AG10803 (cell line): ENCODE data around the gene KLK12.
"Not testable (repeated sequence)": the region's sequence is repeated elsewhere in the genome, so short reads cannot be mapped to it uniquely, and the experiment has no call there.

ENCODE experiments used
- DNase-seq: peaks from one replicate; pipeline ENCODE4 v3.0.0; 2010; ENCODE audit warnings: low read depth
- H3K4me3 ChIP-seq: 2 replicates; pipeline ENCODE4 v1.5.1; 2011; ENCODE audit warnings: mild to moderate bottlenecking, low read length, control low read depth
- CTCF ChIP-seq: conservative IDR thresholded peaks from 2 replicates; pipeline ENCODE4 v1.5.1; 2011; ENCODE audit warnings: mild to moderate bottlenecking, low read length, control low read depth, inconsistent platforms

Gene KLK12

GRCh38 chr19:51000981-51001380 lies 33.8 kb downstream of the KLK12 start:
- TF ChIP-seq CTCF = no peak
- no peak for DNase-seq
- H3K4me3 ChIP-seq = no peak overlapping the region

GRCh38 chr19:51000426-51000825 lies 34.4 kb downstream of the KLK12 start:
- no peak for TF ChIP-seq CTCF
- H3K4me3 ChIP-seq = no peak overlapping the region
- no peak for DNase-seq

DNA sequence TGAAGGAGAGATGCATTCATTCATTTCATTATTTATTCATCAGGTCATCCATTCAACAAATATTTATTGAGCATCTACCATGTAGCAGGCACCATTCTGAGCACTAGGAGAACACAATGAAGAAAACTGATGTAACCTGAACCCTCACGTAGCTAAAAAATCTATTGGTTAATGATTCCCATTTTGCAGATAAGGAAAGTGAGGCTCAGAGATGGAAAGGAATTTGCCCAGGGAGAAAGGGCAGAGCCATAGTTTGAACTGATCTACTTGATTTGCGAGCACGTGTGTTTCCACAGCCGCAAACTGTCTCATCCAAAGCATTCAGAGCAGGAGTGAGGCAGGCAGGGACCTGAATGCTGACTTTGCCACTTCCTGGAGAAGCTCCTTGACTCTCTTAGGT lies 36.1 kb downstream of the KLK12 start:
- no peak overlapping the region for H3K4me3 ChIP-seq
- no peak for DNase-seq
- TF ChIP-seq CTCF = no peak

GRCh38 chr19:50998061-50998460 lies 36.7 kb downstream of the KLK12 start:
- DNase-seq = no peak
- no peak overlapping the region for H3K4me3 ChIP-seq
- TF ChIP-seq CTCF = no peak

DNA sequence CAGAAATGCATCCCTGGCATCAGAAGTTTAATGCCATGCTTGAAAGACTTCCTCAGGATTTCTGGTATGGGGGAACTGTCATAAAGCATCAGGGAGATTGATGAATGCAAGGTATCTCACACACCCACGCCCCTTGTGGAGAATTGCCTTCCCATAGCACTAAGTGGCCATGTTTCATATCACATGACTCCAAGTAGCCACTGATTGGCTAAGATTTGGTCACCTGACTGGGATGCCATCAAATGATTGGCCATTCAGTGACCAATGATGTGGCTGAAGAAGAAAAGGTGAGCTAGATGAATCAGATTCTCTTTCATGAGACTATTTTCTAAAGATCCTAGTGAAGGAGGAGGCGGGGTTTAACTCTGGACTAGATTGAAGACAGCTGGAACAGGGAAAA lies 40.7 kb downstream of the KLK12 start:
- H3K4me3 ChIP-seq = no peak overlapping the region
- TF ChIP-seq CTCF = no peak
- DNase-seq = no peak

DNA sequence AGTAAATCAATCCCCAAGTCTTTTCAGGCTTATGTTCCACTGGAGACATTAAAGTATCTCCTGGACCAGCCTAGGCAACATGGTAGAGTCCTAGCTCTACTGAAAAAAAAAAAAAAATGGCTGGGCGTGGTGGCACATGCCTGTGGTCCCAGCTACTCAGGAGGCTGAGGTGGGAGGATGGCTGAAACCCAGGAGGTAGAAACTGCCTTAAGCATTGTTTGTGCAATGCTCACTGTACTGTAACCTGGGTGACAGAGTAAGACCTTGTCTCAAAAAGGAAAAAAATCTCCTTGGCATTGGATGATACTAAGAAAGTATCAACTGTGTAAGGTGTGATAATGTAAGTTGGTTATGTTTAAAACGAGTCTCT lies 42.2 kb downstream of the KLK12 start:
- no peak for DNase-seq
- no peak overlapping the region for H3K4me3 ChIP-seq
- TF ChIP-seq CTCF = no peak

DNA sequence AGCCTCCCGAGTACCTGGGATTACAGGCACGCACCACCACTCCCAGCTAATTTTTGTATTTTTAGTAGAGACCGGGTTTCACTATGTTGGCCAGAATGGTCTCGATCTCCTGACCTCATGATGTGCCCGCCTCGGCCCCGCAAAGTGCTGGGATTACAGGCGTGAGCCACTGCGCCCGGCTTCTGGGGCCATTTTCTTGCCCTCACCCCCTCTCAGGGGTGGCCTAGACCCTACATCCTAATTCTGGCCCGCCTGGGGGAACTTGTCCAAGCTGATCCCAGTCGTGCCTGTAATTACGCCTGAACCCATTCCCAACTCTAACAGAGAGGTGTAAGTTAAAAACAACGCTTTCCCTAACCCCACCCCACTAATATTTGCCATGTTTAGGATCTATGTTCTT lies 50.4 kb downstream of the KLK12 start:
- DNase-seq, H3K4me3 ChIP-seq: not testable (repeated sequence)

DNA sequence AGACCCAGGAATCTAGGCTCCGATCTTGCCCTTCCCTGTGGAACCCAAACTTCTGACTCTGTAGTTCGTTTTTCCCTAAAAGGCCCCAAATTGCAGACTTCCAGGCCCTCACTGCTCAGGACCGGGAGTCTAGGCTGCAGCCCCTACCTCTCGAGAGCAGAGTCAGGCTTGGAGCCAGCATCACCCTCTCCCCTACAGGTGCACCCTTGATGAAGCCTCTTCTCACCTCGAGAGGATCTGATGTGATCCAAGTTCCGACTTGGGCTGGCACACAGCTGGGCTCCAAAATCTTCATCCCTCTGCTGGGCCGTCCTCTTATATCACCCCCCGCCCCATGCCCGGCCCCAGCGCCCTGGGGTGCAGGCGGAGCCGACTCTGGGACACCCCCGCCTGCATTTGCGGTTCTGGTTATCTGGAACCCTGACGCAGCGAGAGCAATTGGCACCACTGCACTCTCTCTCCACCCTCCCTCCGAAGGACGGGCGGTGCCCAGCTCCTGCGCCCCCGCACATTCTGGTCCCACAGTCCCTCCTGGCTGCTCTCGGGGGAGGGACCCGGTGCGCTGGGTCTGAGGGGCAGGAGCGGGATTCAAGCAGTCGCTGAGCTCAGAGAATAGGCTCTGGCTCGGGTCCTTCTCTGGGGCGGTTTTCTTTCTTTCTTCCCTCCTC lies 51.0 kb downstream of the KLK12 start, which contains the start of gene KLK7:
KLK7 (minus strand) TSS at position 293 of the 668 bp plus-strand sequence. CDS start 1,518 bp downstream, outside the sequence.
- TF ChIP-seq CTCF = no peak
- H3K4me3 ChIP-seq = no peak within 1 kb of the TSS

More for the DNA sequence above, 51.0 kb downstream of the KLK12 start, which contains the start of gene KLK7:
- no peak for DNase-seq
